HG03432 (cell line): ENCODE measurements around the gene SLC4A7.
A peak's percentile ranks its signal among the peaks of the same experiment; 100 is the strongest.
"Not testable (repeated sequence)": the region's sequence is repeated elsewhere in the genome, so short reads cannot be mapped to it uniquely, and the experiment has no call there.

ENCODE experiments used
- ATAC-seq: cut with Tn5 transposase; IDR thresholded peaks from one replicate; pipeline ENCODE4 v1.9.1; 2021; ENCODE audit warnings: mild to moderate bottlenecking, moderate library complexity; ENCODE audit not compliant: unreplicated experiment

Gene SLC4A7

GRCh38 chr3:27366062-27366591 lies 118.1 kb downstream of the SLC4A7 start:
- ATAC-seq: no peak

DNA sequence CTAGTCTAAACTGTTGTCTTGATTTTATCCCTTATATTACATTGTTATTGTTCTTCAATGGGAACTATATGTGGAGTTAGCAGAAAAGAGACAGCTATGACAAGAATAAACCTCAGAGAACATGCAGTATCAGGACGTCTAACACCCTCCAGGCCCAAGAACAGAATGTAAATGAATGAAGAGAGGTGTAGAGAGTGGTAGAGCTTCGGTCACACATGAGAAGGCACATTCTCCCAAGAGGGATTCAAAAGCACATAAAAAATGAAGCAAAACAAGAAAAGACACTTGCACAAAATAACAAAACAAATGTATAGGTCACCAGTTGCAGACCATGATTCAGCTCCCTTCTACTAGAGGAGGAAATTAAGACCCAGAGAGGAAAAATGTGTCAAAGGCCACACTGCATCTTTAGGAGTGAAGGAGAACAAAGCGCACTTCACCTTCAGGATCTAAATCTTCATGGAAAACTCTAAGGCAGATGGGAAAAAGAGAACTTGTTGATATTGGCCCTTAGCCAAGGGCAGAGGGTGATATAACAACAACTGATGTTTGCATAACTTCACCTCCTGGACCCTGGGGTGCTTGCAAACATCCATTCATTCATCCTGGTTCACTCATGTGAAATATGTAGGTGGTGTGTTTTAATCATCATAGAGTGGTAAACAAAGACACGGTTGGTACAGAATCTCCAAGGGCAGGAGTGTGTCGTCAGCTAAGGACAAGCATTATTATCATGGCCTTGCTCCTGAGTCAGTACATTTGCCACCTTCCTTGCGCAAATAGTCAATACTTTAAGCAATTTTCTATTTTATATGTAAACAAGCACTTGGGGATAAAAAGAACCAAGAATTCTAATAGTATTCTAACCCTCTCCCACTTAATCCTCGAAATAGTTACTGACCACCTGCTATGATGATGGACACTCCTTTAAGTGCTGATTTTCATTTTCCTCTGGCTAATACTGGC lies 123.8 kb downstream of the SLC4A7 start:
- peak; percentile 68 for ATAC-seq

DNA sequence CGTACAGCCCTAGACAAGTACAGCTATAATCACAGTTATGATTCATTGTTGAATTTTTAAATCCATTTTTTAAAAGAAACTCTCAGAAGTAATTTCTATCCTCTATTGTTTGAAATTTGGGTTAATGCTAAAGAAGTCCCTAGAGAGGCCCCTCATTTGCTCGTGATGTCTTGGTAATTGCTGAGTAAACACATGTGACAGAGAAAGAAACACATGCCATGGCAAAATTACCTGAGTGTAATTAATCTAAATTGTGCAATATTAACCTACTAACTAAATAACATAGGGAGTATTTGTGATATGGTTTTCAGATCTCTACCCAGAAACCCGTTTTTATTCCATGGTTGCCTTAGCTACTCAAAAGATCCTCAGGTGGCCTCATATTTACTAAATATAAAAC lies 125.8 kb downstream of the SLC4A7 start:
- ATAC-seq: no peak

DNA sequence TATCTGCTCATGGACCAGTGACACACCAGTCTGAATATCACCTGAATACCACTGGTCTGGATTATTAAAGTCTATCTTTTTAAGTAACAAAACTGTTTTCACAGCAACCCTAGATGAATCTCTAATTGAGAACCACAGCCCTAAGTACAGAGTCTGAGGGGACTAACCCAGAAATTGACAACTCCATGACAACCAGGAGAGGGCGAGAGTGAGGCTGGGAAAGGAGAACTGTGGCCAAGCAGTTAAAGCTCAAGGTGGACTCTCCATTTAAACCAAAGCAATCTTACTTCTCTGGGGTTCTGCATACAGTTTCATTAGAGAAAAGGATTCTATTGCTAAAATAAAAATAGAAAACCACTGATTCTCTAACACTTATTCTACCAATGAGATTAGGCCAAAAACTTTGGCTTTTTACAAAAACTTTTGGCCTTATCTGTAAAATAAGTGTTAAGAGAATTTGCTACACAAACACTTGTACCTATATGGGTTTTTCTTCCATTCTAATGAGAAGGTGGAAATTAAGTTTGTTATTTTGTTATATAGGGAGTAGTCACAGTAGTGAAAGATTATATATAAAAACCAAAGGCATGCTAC lies 126.4 kb downstream of the SLC4A7 start:
- ATAC-seq: peak; percentile 85

DNA sequence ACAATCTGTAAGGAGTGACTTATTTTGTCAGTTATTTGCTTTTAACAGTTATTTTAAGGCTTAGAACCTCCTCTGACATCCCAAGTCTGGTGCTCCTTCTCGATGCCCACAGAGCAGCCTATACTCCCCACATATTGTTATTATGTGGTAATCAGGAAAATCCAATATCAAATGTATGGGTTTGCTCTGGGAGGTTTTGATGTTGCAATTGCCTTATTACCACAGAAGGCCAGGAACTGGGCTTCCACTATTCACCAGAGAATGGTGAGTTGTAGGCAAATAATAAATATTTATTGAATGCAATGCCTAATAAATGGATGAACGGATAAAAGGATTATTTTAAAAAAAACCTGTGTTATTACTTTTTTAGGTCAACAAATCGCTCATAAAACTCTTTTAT lies 127.2 kb downstream of the SLC4A7 start:
- ATAC-seq: no peak

DNA sequence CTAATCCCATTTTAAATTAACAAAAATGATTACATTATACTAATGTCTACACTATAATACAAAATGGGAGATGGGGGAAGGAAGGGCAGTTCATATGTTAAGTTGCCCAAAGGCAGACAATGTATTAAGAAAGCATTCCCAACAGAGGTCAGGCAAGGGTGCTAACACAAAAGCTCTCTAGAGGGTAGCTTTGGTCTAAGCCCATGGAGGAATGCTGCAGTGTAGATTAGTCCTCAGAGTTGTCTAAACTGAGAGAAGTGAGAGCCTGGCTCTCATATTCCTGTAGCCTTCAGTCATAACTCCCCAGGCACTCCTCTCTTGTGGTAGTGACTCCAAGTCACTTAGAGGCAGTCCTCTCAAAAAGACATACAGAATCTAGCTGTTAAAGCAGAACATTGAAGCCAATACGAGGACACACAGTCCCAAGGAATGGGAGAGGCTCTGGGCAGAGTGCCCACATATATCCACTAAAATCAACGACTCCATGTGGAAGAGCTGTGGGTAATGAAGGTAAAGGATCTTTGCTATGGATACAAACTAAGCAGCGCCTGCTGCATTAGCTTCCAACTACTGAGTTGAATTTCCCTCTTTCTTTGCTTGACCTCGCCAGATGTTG lies 129.5 kb downstream of the SLC4A7 start:
- ATAC-seq: no peak

DNA sequence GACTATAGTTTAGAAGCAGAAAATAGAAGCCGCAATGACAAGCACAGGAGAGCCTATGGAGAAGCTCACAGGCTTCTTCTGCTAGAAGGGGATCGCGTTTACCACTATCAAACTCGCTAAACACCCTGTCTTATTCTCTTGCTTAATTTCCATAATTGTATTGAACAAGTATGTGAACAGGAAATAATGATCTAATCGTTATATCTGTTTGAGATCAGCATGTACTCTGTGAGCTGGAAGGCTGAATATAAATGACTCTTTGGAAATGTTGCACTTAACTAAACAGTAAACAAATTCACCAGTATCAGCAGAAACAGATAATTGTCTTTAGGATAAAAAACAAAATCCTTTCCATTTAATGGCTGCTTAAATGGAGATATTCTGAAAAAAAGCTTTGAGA lies 130.0 kb downstream of the SLC4A7 start:
- no peak for ATAC-seq

DNA sequence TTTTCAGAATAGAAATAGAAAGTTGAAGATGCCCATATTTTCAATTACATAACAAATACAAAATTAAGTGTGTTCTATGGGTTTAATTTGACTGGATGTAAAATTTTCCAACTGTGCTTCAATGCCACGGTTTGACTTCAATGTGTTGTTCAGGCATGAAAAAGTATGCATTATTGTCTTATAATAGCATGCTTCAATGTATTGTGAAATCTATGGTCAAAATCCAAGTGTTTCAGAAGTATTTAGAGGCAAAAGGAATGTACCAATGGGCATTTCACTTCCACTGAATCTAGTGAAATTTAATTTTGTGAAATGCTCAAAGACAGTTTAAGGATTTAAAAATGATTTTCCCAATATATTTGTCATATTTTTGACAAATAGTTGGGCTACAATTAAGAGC lies 131.0 kb downstream of the SLC4A7 start:
- no peak for ATAC-seq

GRCh38 chr3:27352047-27352446 lies 132.1 kb downstream of the SLC4A7 start:
- no peak for ATAC-seq

- peak; percentile 85 for ATAC-seq
These were observed 134.4 kb downstream of the SLC4A7 start for GRCh38 chr3:27349832-27350231.

- no peak for ATAC-seq
These were observed 138.0 kb downstream of the SLC4A7 start for GRCh38 chr3:27345959-27346865.

GRCh38 chr3:27345493-27345892 lies 138.7 kb downstream of the SLC4A7 start:
- ATAC-seq: peak; percentile 36

GRCh38 chr3:27345045-27345444 lies 139.1 kb downstream of the SLC4A7 start:
- no peak for ATAC-seq

DNA sequence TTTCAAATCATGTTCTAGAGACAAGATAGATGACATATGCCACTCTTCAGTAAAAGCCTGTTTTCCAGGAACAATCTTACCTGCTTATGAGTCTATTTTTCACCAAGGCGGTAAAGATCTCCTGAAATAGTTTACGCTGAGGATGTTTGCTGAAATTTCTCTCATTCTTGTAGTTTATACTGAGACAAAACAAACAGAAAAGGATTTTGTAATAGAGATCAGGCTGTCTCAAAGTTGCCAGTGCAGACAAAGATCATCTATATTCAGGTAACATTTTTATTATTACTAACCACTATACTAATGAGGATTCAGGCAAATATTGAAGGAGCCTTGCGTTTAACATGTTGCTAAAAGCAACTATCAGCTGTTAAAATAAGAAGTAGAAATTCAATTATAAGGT lies 140.0 kb downstream of the SLC4A7 start:
- no peak for ATAC-seq

DNA sequence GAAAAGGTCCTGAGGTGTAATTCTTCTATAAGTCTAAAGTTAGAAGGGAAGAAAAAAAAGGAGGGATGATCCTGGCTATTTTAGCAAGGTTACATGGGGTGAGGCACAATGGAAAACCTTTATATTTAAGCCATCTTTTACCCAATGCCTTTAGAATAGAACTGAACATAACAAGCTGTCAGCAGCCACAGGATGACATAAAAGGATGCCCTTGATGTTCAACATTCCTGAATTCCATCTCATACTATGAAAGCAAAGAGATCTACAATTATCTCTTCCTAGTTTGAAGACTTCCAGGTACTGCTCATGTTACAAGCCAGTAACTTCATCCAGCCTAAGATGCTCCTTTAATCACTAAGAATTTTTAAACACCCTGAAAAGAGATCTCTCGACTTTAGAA lies 141.9 kb downstream of the SLC4A7 start:
- no peak for ATAC-seq

- ATAC-seq: peak; percentile 89
These were observed 143.7 kb downstream of the SLC4A7 start for GRCh38 chr3:27340534-27340933.

DNA sequence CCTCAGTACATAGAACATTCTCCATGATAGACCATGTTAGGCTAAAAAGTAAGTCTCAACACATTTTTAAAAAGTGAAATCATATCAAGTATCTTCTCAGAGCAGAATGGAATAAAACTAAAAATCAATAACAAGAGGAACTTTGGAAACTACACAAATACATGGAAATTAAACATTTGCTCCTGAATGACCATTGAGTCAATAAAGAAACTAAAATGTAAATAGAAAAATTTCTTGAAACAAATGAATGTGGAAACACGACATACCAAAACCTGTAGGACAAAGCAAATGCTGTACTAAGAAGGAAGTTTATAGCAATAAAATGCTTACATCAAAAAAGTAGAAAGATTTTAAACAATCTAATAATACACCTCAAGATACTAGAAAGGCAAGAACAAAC lies 148.6 kb downstream of the SLC4A7 start:
- ATAC-seq: no peak

DNA sequence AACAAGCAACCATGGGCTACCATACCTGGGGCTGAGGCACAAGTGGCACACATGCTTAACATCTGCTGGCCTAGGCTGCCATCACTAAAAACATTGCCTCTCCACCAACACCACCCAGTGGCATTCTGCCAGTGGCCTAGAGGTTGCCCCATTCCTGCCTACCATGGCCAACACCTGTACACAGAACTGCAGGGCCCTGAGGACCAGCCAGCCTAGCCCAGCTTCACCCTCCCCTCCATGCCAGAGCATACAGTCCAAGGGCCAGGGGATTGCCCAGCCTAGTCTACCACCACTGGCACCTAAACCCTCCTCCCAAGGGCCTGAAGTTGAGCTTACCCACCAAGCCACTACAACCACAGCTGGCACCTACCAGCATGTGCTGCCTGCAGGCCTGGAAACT lies 150.3 kb downstream of the SLC4A7 start:
- ATAC-seq: no peak

- ATAC-seq: not testable (repeated sequence)
These were observed 155.0 kb downstream of the SLC4A7 start for GRCh38 chr3:27328982-27329762.
